ENCODE measurements around the gene DIRAS3.

- no peak for TF ChIP-seq CTCF (IDR thresholded peaks at IDR 0.05; ENCODE audit: poor library complexity, severe bottlenecking)
- no peak for TF ChIP-seq POLR2AphosphoS5 (IDR thresholded peaks at IDR 0.05)
- TF ChIP-seq RAD21 (conservative IDR thresholded peaks at IDR 0.05), result no peak
- TF ChIP-seq MXI1 (conservative IDR thresholded peaks at IDR 0.05; ENCODE audit: poor library complexity, severe bottlenecking), result no peak
- no peak for TF ChIP-seq SMC3 (conservative IDR thresholded peaks at IDR 0.05; ENCODE audit: poor library complexity)
- TF ChIP-seq EZH2 (IDR thresholded peaks at IDR 0.05; ENCODE audit: borderline replicate concordance, insufficient read depth, low read length, poor library complexity, severe bottlenecking), result no peak
- TF ChIP-seq TAF1 (IDR thresholded peaks at IDR 0.05; ENCODE audit: low read depth), result no peak
- no peak for TF ChIP-seq EP300 (conservative IDR thresholded peaks at IDR 0.05; ENCODE audit: poor library complexity, severe bottlenecking)
- no peak for TF ChIP-seq REST (IDR thresholded peaks at IDR 0.05; ENCODE audit: borderline replicate concordance)
Observed at GRCh38 chr1:68087184-68087583, 36.8 kb upstream of the DIRAS3 start.
